DND-41 (cell line): ENCODE measurements around the gene ZNF444.

Source experiments
- ATAC-seq: fragments of 200-7000 bp; cut with Tn5 transposase; 3 replicates; pipeline ENCODE4 v1.9.1; 2021; ENCODE audit warnings: low read depth; ENCODE audit not compliant: insufficient read depth
- DNase-seq: peaks from one replicate; pipeline ENCODE4 v3.0.0-alpha.2; 2020
- H2AFZ ChIP-seq: 2 replicates; pipeline ENCODE4 v1.6.0; 2012; ENCODE audit warnings: low read depth, low read length
- H3K27ac ChIP-seq: 2 replicates; pipeline ENCODE4 v1.5.1; 2012; ENCODE audit warnings: low read length, inconsistent platforms
- H3K27me3 ChIP-seq: fragments of 200-600 bp; sonication (generic); 2 replicates; pipeline ENCODE4 v1.6.0; 2012; ENCODE audit warnings: low read length, mild to moderate bottlenecking, inconsistent platforms; ENCODE audit not compliant: insufficient read depth, poor library complexity
- H3K36me3 ChIP-seq: 2 replicates; pipeline ENCODE4 v1.5.1; 2012; ENCODE audit warnings: low read length, inconsistent platforms; ENCODE audit not compliant: insufficient read depth
- H3K4me1 ChIP-seq: 2 replicates; pipeline ENCODE4 v1.5.1; 2012; ENCODE audit warnings: mild to moderate bottlenecking, low read length; ENCODE audit not compliant: insufficient read depth
- H3K4me2 ChIP-seq: 2 replicates; pipeline ENCODE4 v1.6.0; 2012; ENCODE audit warnings: mild to moderate bottlenecking, moderate library complexity, low read length, inconsistent platforms; ENCODE audit not compliant: insufficient read depth
- H3K4me3 ChIP-seq, 2 experiments: fragments of 200-600 bp in 1 of 2; shearing (Covaris generic) in 1 of 2; 2 replicates each; pipeline ENCODE4 v1.5.1; 2012 to 2016; ENCODE audit warnings: inconsistent platforms in 2 of 2, low read length in 2 of 2, mild to moderate bottlenecking in 2 of 2, low read depth in 1 of 2, moderate library complexity in 1 of 2
- H3K79me2 ChIP-seq: 2 replicates; pipeline ENCODE4 v1.6.0; 2012; ENCODE audit warnings: low read length, inconsistent platforms; ENCODE audit not compliant: insufficient read depth
- H3K9ac ChIP-seq: 2 replicates; pipeline ENCODE4 v1.6.0; 2012; ENCODE audit warnings: low read depth, mild to moderate bottlenecking, inconsistent platforms, low read length, moderate library complexity
- H3K9me3 ChIP-seq: 2 replicates; pipeline ENCODE4 v1.5.1; 2012; ENCODE audit warnings: low read length, moderate library complexity, mild to moderate bottlenecking, inconsistent platforms; ENCODE audit not compliant: insufficient read depth, severe bottlenecking
- H4K20me1 ChIP-seq: 2 replicates; pipeline ENCODE4 v1.6.0; 2012; ENCODE audit warnings: low read length; ENCODE audit not compliant: insufficient read depth
- EZH2 ChIP-seq: IDR thresholded peaks from 3 replicates; pipeline ENCODE4 v1.6.1; 2012; ENCODE audit warnings: borderline replicate concordance, low read depth, mild to moderate bottlenecking, moderate library complexity, low read length, inconsistent platforms; ENCODE audit not compliant: severe bottlenecking
- TF ChIP-seq, protein P1 (sequence below): IDR thresholded peaks from 2 replicates; pipeline ENCODE4 v1.5.1; 2012; ENCODE audit warnings: borderline replicate concordance, low read length, moderate library complexity, mild to moderate bottlenecking; ENCODE audit not compliant: poor library complexity, severe bottlenecking; ENCODE audit errors: extremely low read depth

ZNF444 gene

DNA sequence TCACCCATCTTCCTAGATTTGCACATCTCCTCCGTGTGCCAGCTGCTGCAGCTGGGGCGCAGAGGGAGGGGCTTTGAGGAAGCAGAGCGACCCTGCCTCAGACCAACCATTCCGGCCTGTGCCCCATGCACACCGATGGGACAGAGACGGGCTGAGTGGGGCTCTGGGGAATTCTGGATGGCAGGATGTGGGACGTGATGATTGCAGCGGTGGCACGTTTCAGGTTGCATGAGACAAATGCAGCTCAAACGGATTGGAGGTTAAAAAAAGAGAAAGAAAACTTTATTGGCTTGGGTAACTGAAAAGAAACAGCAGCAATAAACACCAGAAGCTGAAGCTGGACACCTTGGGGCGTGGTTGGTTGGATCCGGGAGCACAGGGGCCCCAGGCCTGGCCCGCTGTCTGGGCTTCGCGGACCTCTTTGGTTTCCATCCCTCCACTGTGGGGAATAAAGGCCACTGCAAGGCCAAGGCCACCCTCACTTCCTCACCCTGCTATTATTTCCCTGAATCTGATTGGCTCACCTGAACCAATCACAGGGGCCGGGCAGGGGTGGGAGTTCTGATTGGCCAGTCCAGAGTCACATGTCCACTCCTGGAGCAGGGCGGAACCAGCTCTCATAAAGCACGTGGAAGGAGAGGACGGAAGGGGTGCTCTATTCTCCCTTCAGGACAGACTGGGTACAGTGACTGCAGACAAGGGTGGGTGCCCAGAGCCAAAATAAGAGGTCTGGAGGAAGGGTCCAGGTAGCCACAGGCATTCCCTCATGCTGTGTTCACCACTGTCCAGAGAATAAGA is 13.9 kb upstream of the ZNF444 start:
- Histone ChIP-seq H3K4me3 (no peak overlapping the region), H3K4me1 (0 out of 2 replicates have a peak, but pooled peaks cover under 1% of the 10 kb centered on the region), H4K20me1 (no peaks in the 10 kb centered on the region), H3K36me3 (no peaks in the 10 kb centered on the region), H3K27ac (no peak overlapping the region), H3K9ac (no peak overlapping the region), H3K79me2 (no peaks in the 10 kb centered on the region), H3K27me3 (no peaks in the 10 kb centered on the region), H3K9me3 (no peaks in the 10 kb centered on the region), H3K4me2 (no peak overlapping the region), H2AFZ (no peak overlapping the region)
- ATAC-seq (no peak; the same call in 2 of the 3 replicates), DNase-seq (no peak)
- TF ChIP-seq, protein P1, sequence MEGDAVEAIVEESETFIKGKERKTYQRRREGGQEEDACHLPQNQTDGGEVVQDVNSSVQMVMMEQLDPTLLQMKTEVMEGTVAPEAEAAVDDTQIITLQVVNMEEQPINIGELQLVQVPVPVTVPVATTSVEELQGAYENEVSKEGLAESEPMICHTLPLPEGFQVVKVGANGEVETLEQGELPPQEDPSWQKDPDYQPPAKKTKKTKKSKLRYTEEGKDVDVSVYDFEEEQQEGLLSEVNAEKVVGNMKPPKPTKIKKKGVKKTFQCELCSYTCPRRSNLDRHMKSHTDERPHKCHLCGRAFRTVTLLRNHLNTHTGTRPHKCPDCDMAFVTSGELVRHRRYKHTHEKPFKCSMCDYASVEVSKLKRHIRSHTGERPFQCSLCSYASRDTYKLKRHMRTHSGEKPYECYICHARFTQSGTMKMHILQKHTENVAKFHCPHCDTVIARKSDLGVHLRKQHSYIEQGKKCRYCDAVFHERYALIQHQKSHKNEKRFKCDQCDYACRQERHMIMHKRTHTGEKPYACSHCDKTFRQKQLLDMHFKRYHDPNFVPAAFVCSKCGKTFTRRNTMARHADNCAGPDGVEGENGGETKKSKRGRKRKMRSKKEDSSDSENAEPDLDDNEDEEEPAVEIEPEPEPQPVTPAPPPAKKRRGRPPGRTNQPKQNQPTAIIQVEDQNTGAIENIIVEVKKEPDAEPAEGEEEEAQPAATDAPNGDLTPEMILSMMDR = no peak
- TF ChIP-seq EZH2 = no peak

DNA sequence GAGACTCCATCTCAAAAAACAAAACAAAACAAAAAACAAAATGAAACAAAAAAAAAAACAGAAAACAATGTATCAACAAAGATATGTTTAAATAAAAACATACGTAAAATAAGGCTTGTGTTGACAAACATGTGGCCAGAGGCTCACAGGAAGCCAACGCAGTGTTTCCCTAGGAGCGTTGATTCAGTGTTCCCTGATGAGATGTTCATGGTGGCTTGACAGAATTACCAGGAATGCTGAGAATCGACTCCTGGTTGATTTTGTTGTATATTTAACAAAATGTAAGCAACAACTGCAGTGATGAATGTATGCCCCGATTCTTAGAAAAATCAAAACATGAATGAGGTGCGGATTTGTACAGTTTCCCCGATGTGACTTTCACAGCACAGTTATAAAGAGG is 11.1 kb upstream of the ZNF444 start:
- H2AFZ ChIP-seq = no peak overlapping the region
- H3K27me3 ChIP-seq = no peaks in the 10 kb centered on the region
- no peaks in the 10 kb centered on the region for H4K20me1 ChIP-seq
- no peaks in the 10 kb centered on the region for H3K36me3 ChIP-seq
- H3K27ac ChIP-seq = no peak overlapping the region
- H3K79me2 ChIP-seq = no peaks in the 10 kb centered on the region
- ATAC-seq (no peak), DNase-seq (no peak)
- TF ChIP-seq EZH2 = no peak
- TF ChIP-seq, protein P1 = no peak
- no peak overlapping the region for H3K4me2 ChIP-seq
- no peaks in the 10 kb centered on the region for H3K4me1 ChIP-seq
- H3K9me3 ChIP-seq = no peaks in the 10 kb centered on the region
- H3K4me3 ChIP-seq = no peak overlapping the region
- no peak overlapping the region for H3K9ac ChIP-seq

DNA sequence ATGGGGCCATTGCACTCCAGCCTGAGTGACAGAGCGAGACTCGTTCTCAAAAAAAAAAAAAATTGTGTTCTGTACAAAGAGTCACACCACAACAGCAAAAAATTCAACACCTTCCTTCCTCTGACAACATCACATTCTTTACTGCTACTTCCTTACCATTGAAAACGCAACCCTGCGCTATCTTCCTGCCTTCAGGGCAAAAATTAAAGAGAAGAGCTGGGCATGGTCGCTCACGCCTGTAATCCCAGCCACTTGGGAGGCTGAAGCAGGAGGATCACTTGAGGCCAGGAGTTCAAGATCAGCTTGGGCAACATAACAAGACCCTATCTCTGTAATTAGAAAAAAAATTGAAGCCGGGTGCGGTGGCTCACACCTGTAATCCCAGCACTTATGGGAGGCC is 9.4 kb upstream of the ZNF444 start:
- Histone ChIP-seq H2AFZ (no peak overlapping the region), H3K36me3 (no peaks in the 10 kb centered on the region), H4K20me1 (no peaks in the 10 kb centered on the region), H3K9me3 (no peaks in the 10 kb centered on the region), H3K27ac (no peak overlapping the region), H3K79me2 (no peaks in the 10 kb centered on the region), H3K4me3 (no peak overlapping the region), H3K27me3 (no peaks in the 10 kb centered on the region), H3K9ac (no peak overlapping the region), H3K4me2 (no peak overlapping the region), H3K4me1 (no peaks in the 10 kb centered on the region)
- ATAC-seq (no peak), DNase-seq (no peak)
- TF ChIP-seq EZH2 = no peak
- TF ChIP-seq, protein P1 = no peak
